Measurements from ENCODE around the gene CLASRP.
A peak's percentile ranks its signal among the peaks of the same experiment; 100 is the strongest.

CLASRP gene

DNA sequence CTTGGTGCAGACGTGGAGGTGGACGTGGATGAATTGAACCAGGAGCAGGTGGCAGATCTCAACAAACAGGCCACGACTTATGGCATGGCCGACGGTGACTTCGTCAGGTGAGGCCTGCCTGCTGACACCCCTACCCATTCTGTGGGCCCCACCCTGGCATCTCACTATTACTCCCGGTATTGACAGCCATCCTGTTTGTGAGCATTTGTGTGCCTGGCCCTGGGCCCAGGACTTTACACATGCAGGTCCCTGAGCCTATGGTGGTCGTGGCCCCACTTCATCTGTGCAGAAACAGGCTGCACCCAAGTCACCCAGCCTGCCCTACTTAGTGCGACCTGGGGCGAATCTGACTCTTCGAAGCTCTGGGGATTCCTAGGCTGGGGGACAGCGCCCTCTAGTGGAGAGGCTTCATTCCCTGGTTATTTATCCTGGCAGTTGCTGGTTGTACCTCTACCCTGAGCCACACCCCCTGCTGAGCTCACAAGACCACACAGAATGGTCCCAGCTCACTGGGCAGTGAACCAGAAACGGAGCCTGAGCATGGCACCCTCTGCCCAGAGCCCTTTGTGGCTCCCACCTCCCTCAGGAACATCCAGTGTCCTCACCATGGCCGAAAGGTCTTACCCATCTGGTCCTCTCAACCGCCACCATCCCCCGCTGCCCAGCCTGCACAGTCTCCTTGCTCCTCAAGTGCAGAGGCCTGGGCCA is 20.6 kb downstream of the CLASRP start:
- Histone ChIP-seq H3K4me1 (ENCODE audit: insufficient read depth, poor library complexity, severe bottlenecking) (no peaks in the 10 kb centered on the region), H3K9me3 (ENCODE audit: severe bottlenecking) (no peaks in the 10 kb centered on the region), H3K36me3 (ENCODE audit: low read depth) (peaks cover 82% of the 10 kb centered on the region), H3K27ac (ENCODE audit: poor library complexity, severe bottlenecking) (no peak overlapping the region), H3K4me3 (ENCODE audit: severe bottlenecking) (no peak overlapping the region), H3K27me3 (ENCODE audit: insufficient read depth, poor library complexity, severe bottlenecking) (no peaks in the 10 kb centered on the region)
- no peak for DNase-seq (ENCODE audit: low spot score)
- peak; percentile 80 for TF ChIP-seq CTCF (IDR thresholded peaks at IDR 0.05; ENCODE audit: poor library complexity, severe bottlenecking)
- peak; percentile 69 for ATAC-seq (ENCODE audit: low read depth)

DNA sequence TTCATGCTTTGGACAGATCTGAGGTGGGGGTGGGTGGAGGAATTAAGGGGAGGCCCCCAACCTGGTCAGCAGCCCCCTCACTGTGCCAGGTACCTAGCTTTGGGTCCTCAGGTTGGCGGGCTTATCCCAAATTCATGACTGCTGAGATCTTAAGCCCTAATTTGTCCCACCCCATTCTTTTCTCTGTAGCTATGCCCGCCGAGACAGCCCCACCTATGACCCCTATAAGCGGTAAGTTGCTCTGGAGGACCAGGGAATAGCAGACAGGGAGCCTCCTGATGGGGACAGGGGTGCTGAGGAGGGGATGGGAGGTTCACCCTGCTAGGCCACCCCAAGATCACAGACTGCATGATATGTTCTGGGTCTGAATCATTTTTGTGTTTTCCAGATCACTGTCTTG is 23.1 kb downstream of the CLASRP start:
- peaks cover 79% of the 10 kb centered on the region for H3K36me3 ChIP-seq (ENCODE audit: low read depth)
- no peaks in the 10 kb centered on the region for H3K27me3 ChIP-seq (ENCODE audit: insufficient read depth, poor library complexity, severe bottlenecking)
- H3K4me1 ChIP-seq (ENCODE audit: insufficient read depth, poor library complexity, severe bottlenecking), result no peaks in the 10 kb centered on the region
- DNase-seq (ENCODE audit: low spot score) (no peak), ATAC-seq (ENCODE audit: low read depth) (no peak)
- H3K27ac ChIP-seq (ENCODE audit: poor library complexity, severe bottlenecking), result no peak overlapping the region
- TF ChIP-seq CTCF (IDR thresholded peaks at IDR 0.05; ENCODE audit: poor library complexity, severe bottlenecking), result no peak
- H3K4me3 ChIP-seq (ENCODE audit: severe bottlenecking), result no peak overlapping the region
- no peaks in the 10 kb centered on the region for H3K9me3 ChIP-seq (ENCODE audit: severe bottlenecking)

DNA sequence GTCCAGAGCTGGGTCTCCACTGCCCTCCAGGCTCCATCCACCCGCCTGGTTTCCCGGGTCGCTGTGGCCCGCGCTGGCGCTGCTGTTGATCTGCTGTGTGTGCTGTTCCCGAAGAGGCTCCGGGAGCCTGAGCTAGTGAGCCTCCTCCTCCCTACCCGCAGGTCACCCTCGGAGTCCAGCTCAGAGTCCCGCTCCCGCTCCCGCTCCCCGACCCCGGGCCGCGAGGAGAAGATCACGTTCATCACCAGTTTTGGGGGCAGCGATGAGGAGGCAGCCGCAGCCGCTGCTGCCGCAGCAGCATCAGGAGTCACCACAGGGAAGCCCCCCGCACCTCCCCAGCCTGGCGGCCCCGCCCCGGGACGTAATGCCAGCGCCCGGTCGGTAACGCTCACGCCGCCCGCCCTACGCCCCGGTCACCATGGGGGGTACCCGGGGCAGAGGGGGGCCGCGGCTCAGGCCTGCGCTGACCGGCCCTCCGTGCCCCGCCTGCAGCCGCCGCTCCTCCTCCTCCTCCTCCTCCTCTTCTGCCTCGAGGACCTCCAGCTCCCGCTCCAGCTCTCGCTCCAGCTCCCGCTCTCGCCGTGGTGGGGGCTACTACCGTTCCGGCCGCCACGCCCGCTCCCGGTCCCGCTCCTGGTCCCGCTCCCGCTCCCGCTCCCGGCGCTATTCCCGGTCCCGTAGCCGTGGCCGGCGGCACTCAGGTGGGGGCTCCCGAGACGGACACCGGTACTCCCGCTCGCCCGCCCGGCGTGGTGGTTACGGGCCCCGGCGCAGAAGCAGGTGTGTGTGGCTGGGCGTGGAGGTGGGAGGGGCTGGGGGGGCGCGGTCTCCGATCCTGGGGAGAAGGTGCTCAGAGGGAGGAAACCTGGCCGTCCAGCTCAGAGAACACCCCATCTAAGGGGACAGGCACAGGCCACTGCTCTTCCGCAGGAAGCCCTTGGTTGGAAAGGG is 25.3 kb downstream of the CLASRP start:
- Histone ChIP-seq H3K27me3 (ENCODE audit: insufficient read depth, poor library complexity, severe bottlenecking) (no peaks in the 10 kb centered on the region), H3K4me3 (ENCODE audit: severe bottlenecking) (no peak overlapping the region), H3K4me1 (ENCODE audit: insufficient read depth, poor library complexity, severe bottlenecking) (no peaks in the 10 kb centered on the region), H3K36me3 (ENCODE audit: low read depth) (peaks cover 64% of the 10 kb centered on the region), H3K27ac (ENCODE audit: poor library complexity, severe bottlenecking) (no peak overlapping the region), H3K9me3 (ENCODE audit: severe bottlenecking) (no peaks in the 10 kb centered on the region)
- ATAC-seq (ENCODE audit: low read depth) (no peak), DNase-seq (ENCODE audit: low spot score) (no peak)
- TF ChIP-seq CTCF (IDR thresholded peaks at IDR 0.05; ENCODE audit: poor library complexity, severe bottlenecking), result no peak

DNA sequence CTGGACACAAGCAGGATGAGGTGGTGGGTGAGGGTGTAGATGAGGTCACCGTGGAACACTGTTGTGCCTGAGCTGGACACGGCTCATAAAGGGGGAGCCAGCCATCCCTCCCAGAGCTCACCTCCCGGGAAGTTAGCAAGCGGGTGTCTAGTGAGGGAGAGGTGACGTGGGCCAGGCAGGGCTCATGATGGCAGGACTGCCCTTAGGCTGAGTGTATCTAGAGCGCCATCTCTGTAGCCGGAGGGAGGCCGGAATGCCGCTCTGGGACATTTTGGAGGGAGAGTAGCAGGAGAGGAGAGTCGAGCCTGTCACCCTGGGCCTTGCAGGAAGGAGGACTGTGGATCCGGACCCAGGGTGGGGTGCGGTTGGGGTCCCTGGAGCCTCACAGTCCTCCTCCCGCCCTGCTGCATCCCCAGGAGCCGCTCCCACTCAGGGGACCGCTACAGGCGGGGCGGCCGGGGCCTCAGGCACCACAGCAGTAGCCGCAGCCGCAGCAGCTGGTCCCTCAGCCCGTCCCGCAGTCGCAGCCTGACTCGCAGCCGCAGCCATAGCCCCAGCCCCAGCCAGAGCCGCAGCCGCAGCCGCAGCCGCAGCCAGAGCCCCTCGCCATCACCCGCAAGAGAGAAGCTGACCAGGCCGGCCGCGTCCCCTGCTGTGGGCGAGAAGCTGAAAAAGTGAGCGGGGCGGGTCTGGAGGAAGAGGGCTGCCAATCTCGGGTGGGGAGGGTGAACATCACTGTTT is 28.2 kb downstream of the CLASRP start:
- Histone ChIP-seq H3K27ac (ENCODE audit: poor library complexity, severe bottlenecking) (no peak overlapping the region), H3K36me3 (ENCODE audit: low read depth) (peaks cover 56% of the 10 kb centered on the region), H3K4me3 (ENCODE audit: severe bottlenecking) (no peak overlapping the region), H3K4me1 (ENCODE audit: insufficient read depth, poor library complexity, severe bottlenecking) (no peaks in the 10 kb centered on the region), H3K27me3 (ENCODE audit: insufficient read depth, poor library complexity, severe bottlenecking) (no peaks in the 10 kb centered on the region), H3K9me3 (ENCODE audit: severe bottlenecking) (no peaks in the 10 kb centered on the region)
- TF ChIP-seq CTCF (IDR thresholded peaks at IDR 0.05; ENCODE audit: poor library complexity, severe bottlenecking), result no peak
- ATAC-seq (ENCODE audit: low read depth), result no peak
- DNase-seq (ENCODE audit: low spot score), result no peak
